ELR (cell line): Measurements from ENCODE around the gene PPP2R5C.

ENCODE experiments used
- DNase-seq: peaks from one replicate; pipeline ENCODE4 v3.0.0-alpha.2; 2015; ENCODE audit warnings: low read depth

PPP2R5C gene

GRCh38 chr14:101950100-101950499 lies 188.6 kb downstream of the PPP2R5C start:
- no peak for DNase-seq

DNA sequence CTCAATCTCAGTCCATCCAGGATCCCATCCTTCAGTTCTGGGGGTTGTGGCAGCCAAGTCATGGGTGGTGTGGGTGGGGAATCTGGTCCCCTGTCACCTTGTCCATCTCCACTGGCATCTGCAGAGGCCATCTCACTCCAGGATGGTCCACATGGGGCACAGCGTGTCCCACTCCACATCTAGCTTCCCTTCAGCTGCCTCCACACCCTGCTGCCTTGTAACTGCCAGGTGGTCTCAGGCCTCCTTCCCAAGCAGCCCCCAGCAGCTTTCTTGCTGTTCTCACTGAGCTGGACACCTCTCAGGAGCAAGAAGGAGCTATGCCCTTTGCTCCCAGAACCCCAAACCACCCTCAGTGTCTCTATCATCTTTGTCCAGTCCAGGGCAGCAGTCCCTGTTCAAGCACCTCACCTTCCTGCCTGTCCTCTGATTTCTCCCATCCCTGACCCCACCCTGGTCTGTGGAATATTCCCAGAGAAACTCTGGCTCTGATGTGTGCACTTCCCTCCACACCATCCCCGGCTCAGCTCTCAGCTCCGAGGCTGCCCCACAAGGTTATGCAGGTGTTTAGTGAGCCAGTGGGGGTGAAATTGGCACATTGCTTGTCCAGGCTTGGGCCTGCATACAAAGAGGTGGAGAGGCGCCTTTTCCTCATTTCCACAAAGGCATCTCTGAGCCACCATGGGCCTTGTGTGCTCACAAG lies 189.2 kb downstream of the PPP2R5C start:
- no peak for DNase-seq

- no peak for DNase-seq
Observed at GRCh38 chr14:101953151-101953550, 191.6 kb downstream of the PPP2R5C start.

GRCh38 chr14:101954501-101954900 lies 193.0 kb downstream of the PPP2R5C start:
- no peak for DNase-seq

GRCh38 chr14:101955695-101956161 lies 194.2 kb downstream of the PPP2R5C start:
- no peak for DNase-seq

DNA sequence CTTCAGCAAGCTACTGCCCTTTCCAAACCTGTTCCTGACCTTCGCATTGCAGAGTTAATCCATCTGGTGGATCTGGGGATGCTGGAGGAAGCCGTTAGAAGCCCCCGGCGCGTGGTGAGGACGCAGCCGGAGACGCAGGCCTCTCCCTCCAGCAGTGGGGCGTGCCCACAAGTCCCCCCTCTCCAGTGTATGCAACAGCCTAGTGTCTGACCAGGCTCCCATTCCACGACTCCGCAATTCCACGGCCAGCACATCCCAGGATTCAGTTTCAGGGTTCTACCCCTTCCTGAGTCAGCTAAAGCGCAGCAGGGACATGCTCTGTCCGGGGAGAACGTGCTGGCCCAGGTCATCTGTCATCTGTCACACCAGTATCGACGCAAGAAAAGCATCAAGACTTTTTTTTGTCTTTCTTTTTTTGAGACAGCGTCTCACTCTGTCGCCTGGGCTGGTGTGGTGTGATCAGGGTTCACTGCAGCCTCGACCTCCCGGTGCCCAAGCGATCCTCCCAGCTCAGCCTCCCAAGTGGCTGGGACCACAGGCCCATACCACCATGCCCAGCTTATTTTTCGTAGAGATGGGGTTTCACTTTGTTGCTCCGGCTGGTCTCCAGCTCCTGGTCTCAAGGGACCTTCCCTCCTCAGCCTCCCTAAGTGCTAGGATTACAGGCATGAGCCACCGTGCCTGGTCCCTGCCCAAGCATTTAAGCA lies 194.8 kb downstream of the PPP2R5C start:
- DNase-seq: no peak

DNA sequence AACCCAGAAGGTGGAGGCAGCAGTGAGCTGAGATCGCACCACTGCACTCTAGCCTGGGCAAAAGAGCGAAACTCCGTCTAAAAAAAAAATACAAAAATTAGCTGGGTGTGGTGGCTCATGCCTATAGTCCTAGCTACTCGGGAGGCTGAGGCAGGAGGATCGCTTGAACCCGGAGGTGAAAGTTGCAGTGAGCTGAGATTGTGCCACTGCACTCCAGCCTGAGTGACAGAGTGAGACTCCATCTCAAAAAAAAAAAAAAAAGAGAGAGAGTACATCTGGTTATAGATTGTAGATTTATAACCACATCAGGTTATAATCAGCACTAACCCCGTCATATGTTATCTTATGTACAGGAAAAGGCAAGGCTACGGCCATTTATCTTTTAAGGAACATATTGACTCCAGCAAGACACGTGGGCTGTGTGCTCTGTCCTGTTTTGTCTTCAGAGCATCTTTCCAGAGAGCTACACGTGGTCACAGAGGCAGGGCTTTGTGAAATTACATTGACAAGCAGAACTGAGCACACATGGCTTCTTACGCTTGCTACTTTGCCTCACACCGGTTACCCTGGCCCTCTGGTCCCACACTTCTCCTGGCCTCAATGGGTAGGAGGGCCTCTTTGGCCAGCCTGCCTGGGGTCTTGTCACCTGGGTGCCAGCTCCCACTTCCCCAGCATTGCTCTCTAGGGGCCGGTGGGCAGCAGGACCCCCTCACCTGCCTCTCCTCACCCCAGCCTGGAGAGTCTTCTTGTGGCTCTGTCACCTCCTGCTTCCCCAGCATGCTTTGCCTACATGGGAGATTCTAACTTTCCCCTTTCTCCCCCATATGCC lies 196.1 kb downstream of the PPP2R5C start:
- DNase-seq: no peak

DNA sequence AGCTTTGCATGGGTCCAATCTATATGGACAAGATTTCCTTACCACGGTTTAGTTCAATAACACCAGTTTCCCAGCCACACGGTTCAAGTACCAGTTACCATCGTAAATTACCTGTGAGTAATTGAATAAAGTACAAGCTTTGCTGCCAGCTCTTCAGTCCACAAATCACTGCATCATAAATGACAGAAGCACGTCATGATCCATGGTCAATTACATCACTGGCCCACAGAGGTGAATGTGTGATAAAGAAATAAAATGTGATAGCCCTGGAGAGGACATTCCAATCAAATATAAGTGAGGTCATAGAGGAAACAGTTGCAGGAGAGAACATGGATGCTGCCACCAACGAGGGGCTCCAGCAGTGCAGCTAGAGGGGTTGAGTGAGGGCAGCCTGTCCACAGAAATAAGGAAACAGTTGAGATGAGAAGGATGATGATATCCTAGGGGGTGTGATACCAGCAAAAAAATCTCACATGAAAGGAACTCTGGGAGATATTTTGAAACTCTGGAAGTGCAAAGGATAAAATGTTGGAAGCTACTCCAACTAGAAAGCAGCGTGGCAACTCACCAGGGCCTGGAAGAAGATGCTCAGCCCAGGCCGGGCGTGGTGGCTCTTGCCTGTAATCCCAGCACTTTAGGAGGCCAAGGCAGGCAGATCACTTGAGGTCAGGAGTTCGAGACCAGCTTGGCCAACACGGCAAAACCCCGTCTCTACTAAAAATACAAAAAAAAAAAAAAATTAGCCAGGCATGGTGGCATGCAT lies 197.1 kb downstream of the PPP2R5C start:
- no peak for DNase-seq

DNA sequence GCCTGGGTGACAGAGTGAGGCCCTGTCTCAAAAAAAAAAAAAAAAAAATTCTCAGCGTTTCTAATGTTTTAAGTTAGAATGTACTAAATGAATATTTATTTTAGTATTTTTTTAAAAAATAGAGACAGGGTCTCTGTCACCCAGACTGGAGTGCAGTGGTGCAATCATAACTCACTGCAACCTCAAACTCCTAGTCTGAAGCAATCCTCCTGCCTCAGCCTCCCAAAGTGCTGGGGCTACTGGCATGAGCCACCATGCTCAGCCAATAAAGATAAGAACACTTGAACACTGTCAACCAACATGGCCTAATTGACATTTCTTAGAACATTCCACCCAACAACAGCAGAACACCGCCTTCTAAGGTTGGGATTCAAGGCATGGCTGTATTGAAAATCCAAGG lies 197.8 kb downstream of the PPP2R5C start:
- DNase-seq: no peak

- peak; percentile 67 for DNase-seq
Observed at GRCh38 chr14:101960225-101960624, 198.7 kb downstream of the PPP2R5C start.

DNA sequence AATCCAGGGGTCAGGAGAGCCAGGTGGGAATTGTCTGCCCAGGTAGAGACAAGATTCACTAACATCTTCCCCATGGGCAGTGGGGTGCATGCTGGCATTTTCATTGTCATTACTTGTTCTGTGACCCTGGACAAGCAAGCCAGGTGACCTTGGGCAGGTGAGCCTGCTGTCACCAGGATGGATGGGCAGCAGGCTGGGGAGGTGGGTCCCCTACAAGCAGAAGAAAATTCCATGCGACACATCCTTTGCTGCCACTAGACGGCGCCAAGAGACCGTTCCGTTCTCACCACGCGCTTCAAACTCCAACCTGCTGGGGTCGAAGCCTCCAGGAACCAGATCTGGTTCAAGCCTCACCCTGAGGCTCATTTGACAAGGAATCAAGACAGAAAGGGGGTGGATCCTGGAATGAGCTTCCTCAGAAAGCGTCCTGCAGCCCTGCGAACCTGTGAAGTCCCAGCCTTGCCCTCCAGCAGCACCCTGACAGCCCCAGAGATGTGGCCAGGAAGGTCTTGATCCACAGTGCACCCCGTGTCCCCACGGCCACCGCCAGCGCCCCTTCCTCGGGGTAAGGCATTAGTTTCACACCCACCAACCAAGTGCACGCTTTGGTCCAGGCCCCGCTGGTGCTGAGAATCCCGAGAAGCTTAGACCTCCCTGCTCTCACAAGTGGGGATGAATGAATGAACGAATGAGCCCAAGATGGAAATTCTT lies 199.7 kb downstream of the PPP2R5C start:
- DNase-seq: peak; percentile 89

DNA sequence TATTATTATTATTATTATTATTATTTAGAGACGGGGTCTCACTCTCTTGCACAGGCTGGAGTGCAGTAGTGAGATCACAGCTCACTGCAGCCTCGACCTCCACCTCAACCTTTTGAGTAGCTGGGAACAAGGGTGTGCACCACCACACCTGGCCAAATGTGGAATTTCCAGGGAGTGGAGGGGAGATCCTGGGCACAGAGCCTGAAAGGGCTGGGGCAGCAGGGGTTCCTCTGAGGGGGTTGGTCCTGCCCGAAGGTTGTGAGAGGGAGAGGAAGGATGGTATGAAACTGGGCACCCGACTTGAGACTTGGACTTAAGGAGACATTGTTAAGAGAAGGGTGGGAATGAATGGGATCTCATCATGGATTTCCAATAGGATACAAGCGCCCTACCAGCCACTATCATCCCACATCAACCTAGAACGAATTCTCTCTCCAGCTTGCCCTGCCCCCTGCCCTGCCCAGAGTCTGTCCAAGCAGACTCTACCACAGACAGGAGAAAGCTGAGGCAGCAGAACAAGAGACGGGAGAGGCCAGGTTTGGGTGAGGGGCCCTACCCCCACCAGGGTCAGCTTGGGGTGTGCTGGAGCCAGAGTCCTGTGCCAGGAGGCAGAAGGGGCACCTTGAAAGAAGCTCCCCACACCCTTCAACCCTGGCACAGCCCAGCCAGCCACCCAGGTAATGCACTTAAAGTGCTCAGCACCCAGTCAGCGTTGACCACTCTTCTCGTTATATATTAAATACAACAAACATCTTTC lies 200.4 kb downstream of the PPP2R5C start:
- no peak for DNase-seq

- peak; percentile 97 for DNase-seq
Observed at GRCh38 chr14:101962503-101962874, 201.0 kb downstream of the PPP2R5C start.

- no peak for DNase-seq
Observed at GRCh38 chr14:101963052-101963451, 201.5 kb downstream of the PPP2R5C start.

GRCh38 chr14:101963656-101964296 lies 202.3 kb downstream of the PPP2R5C start:
- DNase-seq: no peak

GRCh38 chr14:101964297-101965180 lies 203.0 kb downstream of the PPP2R5C start, which contains the start of gene DYNC1H1:
Gene DYNC1H1, plus strand, starts transcription at chr14:101964573. Its CDS starts 119 bp downstream, at chr14:101964692.
- DNase-seq: peak; percentile 94

DNA sequence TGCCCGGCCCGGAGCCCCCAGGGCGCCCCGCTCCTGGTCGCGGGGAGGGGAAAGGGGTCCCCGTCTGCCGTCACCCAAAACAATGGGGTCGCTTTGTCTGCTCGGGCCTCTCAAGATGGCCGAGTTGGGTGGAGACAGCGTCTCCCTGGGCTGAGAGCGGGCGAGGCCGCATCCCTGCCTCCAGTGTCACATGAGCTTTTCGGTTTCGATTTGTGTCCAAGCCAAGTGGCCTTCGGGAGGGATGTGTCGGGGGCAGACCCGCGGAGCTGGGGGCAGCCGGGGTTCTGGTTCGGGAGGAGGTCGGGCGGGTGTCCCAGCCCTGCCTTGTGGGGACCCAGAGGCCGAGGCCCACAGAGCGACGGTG lies 203.7 kb downstream of the PPP2R5C start:
- peak; percentile 73 for DNase-seq

- peak; percentile 59 for DNase-seq
Observed at GRCh38 chr14:101965770-101966722, 204.5 kb downstream of the PPP2R5C start.
